Parathyroid adenoma (tissue), 2 donors: ENCODE measurements around the gene ADCY3.

ENCODE experiments used
- H2AFZ ChIP-seq: fragments of 300-600 bp; sonication (generic); one replicate; pipeline ENCODE4 v1.7.0; 2017; ENCODE audit warnings: antibody characterized with exemption, mild to moderate bottlenecking
- H3K27ac ChIP-seq: fragments of 300-600 bp; sonication (generic); one replicate; pipeline ENCODE4 v1.7.0; 2017
- H3K27me3 ChIP-seq: fragments of 300-600 bp; sonication (generic); one replicate; pipeline ENCODE4 v1.7.0; 2017; ENCODE audit warnings: low read length; ENCODE audit not compliant: control insufficient read depth, insufficient read depth
- H3K36me3 ChIP-seq: fragments of 300-600 bp; sonication (generic); one replicate; pipeline ENCODE4 v1.7.0; 2017; ENCODE audit warnings: low read length; ENCODE audit not compliant: control insufficient read depth, insufficient read depth
- H3K4me1 ChIP-seq: fragments of 300-600 bp; sonication (generic); one replicate; pipeline ENCODE4 v1.7.0; 2017; ENCODE audit warnings: control low read depth
- H3K4me2 ChIP-seq: fragments of 300-600 bp; sonication (generic); one replicate; pipeline ENCODE4 v1.7.0; 2017; ENCODE audit warnings: low read length
- H3K4me3 ChIP-seq: fragments of 300-600 bp; sonication (generic); one replicate; pipeline ENCODE4 v1.7.0; 2017; ENCODE audit warnings: low read depth, low read length
- H3K79me2 ChIP-seq: fragments of 300-600 bp; sonication (generic); one replicate; pipeline ENCODE4 v1.7.0; 2017; ENCODE audit warnings: control low read depth
- H3K9ac ChIP-seq: fragments of 300-600 bp; sonication (generic); one replicate; pipeline ENCODE4 v1.7.0; 2017; ENCODE audit warnings: mild to moderate bottlenecking
- H3K9me3 ChIP-seq: fragments of 300-600 bp; sonication (generic); one replicate; pipeline ENCODE4 v1.7.0; 2017; ENCODE audit warnings: low read length; ENCODE audit not compliant: control insufficient read depth
- TF ChIP-seq, protein P1 (sequence below): fragments of 300-600 bp; sonication (generic); IDR thresholded peaks from one replicate; pipeline ENCODE4 v1.7.0; 2017; ENCODE audit warnings: antibody characterized with exemption, mild to moderate bottlenecking
- donor health status: primary hyperparathyroidism.

The ADCY3 gene

DNA sequence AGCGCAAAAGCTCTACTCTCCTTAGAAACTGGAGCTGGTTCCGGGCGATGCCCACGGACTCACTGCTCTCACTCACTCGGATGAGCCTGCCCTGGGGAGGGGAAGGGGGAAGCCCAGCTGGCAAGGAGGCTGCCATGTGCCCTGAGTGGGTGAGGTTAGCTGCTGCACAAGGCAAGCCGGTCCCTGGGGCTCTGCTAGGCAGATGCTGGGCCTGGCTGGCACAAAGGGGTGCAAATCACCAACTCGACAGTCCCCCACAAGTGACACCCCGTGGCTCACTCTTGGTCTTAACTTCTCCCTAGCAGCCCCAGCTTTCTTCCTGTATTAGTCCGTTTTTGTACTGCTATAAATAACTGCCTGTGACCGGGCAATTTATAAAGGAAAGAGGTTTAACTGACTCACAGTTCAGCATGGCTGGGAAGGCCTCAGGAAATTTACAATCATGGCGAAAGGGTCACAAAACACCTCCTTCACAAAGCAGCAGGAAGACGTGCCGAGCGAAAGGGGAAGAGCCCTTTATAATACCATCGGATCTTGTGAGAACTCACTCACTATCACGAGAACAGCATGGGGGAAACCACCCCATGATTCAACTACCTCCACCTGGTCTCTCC, 33.2 kb downstream of the ADCY3 start:
- no peak overlapping the region for H3K4me2 ChIP-seq
- no peak overlapping the region for H3K9ac ChIP-seq
- TF ChIP-seq, protein P1, sequence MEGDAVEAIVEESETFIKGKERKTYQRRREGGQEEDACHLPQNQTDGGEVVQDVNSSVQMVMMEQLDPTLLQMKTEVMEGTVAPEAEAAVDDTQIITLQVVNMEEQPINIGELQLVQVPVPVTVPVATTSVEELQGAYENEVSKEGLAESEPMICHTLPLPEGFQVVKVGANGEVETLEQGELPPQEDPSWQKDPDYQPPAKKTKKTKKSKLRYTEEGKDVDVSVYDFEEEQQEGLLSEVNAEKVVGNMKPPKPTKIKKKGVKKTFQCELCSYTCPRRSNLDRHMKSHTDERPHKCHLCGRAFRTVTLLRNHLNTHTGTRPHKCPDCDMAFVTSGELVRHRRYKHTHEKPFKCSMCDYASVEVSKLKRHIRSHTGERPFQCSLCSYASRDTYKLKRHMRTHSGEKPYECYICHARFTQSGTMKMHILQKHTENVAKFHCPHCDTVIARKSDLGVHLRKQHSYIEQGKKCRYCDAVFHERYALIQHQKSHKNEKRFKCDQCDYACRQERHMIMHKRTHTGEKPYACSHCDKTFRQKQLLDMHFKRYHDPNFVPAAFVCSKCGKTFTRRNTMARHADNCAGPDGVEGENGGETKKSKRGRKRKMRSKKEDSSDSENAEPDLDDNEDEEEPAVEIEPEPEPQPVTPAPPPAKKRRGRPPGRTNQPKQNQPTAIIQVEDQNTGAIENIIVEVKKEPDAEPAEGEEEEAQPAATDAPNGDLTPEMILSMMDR = no peak
- H3K36me3 ChIP-seq = no peaks in the 10 kb centered on the region
- no peak overlapping the region for H2AFZ ChIP-seq
- H3K27ac ChIP-seq = no peak overlapping the region
- no peaks in the 10 kb centered on the region for H3K79me2 ChIP-seq
- no peaks in the 10 kb centered on the region for H3K27me3 ChIP-seq
- no peak overlapping the region for H3K4me3 ChIP-seq
- H3K4me1 ChIP-seq = no peaks in the 10 kb centered on the region
- no peaks in the 10 kb centered on the region for H3K9me3 ChIP-seq

DNA sequence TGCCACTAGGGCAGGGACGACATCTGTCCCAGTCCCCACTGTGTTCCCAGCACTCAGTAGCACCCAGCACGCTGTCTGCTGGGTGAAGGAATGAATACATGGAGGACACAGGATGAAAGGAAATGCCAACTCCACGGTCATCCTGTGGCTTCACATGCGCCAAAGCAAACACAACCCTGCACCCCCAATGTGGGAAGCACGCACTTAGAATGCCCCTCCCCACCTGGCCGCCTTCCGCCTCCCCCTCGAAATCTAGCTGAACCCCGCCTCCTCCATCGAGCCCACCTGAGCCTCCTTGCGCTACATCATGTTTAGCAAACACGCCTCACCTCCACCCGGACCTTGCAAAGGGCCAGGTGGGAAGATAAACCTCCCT, 33.9 kb downstream of the ADCY3 start:
- H3K27ac ChIP-seq = no peak overlapping the region
- H3K4me3 ChIP-seq = no peak overlapping the region
- H3K9ac ChIP-seq = no peak overlapping the region
- TF ChIP-seq, protein P1 = no peak
- H3K4me1 ChIP-seq = no peaks in the 10 kb centered on the region
- H3K36me3 ChIP-seq = no peaks in the 10 kb centered on the region
- H3K4me2 ChIP-seq = no peak overlapping the region
- no peaks in the 10 kb centered on the region for H3K79me2 ChIP-seq
- H3K27me3 ChIP-seq = no peaks in the 10 kb centered on the region
- no peaks in the 10 kb centered on the region for H3K9me3 ChIP-seq
- H2AFZ ChIP-seq = no peak overlapping the region

DNA sequence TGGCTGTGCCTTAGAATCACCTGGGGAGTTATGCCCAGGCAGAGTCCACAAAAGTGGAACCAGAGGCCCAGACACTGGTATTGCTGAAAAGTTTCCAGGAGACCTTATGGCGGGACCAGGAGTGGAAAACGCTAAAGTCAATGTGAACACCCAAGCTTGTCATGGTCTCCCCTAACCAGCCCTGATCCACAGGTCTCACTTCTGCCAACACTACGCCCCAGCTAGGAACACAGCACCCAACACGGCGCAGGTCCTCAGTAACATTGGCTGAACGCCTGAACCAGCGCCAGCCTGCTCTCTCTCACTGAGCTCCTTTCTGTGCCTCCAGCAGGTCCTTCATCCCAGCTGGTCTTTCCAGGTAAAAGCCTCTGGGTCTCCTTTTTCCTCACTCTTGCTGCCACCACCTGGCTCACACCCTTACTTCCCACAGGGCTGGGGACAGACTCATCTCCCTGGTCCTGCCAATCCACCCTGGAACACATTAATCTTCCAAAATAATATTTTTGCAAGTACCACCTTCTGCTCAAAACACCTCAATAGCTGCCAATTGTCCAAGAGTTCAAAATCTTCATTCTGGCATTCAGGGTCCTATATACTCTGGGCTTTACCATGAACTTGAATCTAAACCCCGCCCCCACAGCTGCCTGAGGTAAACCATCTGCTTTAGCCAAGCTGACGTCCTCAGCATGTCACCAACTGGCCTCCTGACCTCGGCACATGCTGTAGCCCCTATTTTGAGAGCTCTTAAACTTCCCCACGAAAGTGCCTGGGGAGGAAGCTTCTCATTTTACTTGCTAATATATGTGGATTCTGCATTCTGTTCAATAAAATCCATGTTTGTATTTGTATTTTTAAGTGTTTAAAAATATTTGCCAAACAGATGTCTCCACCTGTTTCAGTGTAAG, 34.6 kb downstream of the ADCY3 start:
- H2AFZ ChIP-seq = no peak overlapping the region
- no peaks in the 10 kb centered on the region for H3K4me1 ChIP-seq
- H3K27me3 ChIP-seq = no peaks in the 10 kb centered on the region
- H3K9me3 ChIP-seq = no peaks in the 10 kb centered on the region
- no peak overlapping the region for H3K9ac ChIP-seq
- no peak overlapping the region for H3K4me2 ChIP-seq
- TF ChIP-seq, protein P1 = no peak
- no peaks in the 10 kb centered on the region for H3K36me3 ChIP-seq
- no peak overlapping the region for H3K4me3 ChIP-seq
- H3K27ac ChIP-seq = no peak overlapping the region
- H3K79me2 ChIP-seq = no peaks in the 10 kb centered on the region

DNA sequence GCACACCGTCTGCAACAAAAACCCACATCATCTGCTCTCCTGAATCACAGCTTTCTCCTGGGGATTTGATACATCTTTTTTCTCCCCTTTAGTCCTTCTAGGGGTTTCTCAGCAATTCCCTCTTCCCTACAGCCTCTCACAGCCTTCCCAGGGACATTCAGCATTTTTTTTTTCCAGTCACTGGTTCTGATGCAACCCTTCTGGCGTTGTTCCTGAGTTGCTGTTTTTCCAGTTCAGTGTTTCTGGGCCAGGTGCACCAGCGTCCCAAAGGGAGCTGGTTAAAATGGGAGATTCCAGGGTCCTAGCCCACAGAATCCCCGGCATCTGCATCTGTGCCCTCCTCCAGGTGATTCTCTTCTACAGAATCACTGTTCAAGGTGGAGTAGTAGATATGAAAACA, 36.1 kb downstream of the ADCY3 start:
- H3K9ac ChIP-seq = no peak overlapping the region
- H3K27ac ChIP-seq = no peak overlapping the region
- no peaks in the 10 kb centered on the region for H3K9me3 ChIP-seq
- H3K79me2 ChIP-seq = no peaks in the 10 kb centered on the region
- H3K4me3 ChIP-seq = no peak overlapping the region
- TF ChIP-seq, protein P1 = no peak
- H2AFZ ChIP-seq = no peak overlapping the region
- no peaks in the 10 kb centered on the region for H3K4me1 ChIP-seq
- H3K27me3 ChIP-seq = no peaks in the 10 kb centered on the region
- no peak overlapping the region for H3K4me2 ChIP-seq
- no peaks in the 10 kb centered on the region for H3K36me3 ChIP-seq
